SU-DHL-6 (cell line): ENCODE results near the gene LTBP1.

Source experiments
- CTCF ChIP-seq: fragments of 200-600 bp; sonication (generic); IDR thresholded peaks from one replicate; pipeline ENCODE4 v1.5.1; 2017; ENCODE audit warnings: antibody characterized with exemption, mild to moderate bottlenecking, low read length, moderate library complexity; ENCODE audit not compliant: insufficient read depth, poor library complexity, severe bottlenecking
- EZH2phosphoT487 ChIP-seq: fragments of 200-600 bp; sonication (generic), shearing (Covaris generic); conservative IDR thresholded peaks from 2 replicates; pipeline ENCODE4 v1.6.1; 2018; ENCODE audit warnings: mild to moderate bottlenecking, antibody characterized with exemption, low read length, moderate library complexity, mixed read lengths

- no peak for TF ChIP-seq EZH2phosphoT487
- no peak for TF ChIP-seq CTCF
Observed at GRCh38 chr2:33436083-33436482, 489.3 kb downstream of the LTBP1 start.
